HUDEP-2 (cell line): ENCODE data around the gene LIMS2.

Experiments used
- DNase-seq, 76 experiments: peaks; one replicate each; lab custom pipeline; 2025; ENCODE audit not compliant: unreplicated experiment in 76 of 76; lab: John Stamatoyannopoulos, UW

LIMS2 gene

GRCh38 chr2:127625572-127625951 is 49.8 kb downstream of the LIMS2 start:
- no peak for DNase-seq

GRCh38 chr2:127624756-127625571 is 50.4 kb downstream of the LIMS2 start:
- no peak for DNase-seq

GRCh38 chr2:127624320-127624755 is 51.0 kb downstream of the LIMS2 start:
- DNase-seq, result no peak

GRCh38 chr2:127623388-127624319 is 51.7 kb downstream of the LIMS2 start:
- DNase-seq, result no peak

GRCh38 chr2:127622561-127623387 is 52.6 kb downstream of the LIMS2 start:
- no peak for DNase-seq

- no peak for DNase-seq
Observed at GRCh38 chr2:127621981-127622431, 53.3 kb downstream of the LIMS2 start.

GRCh38 chr2:127620866-127621265 is 54.5 kb downstream of the LIMS2 start:
- DNase-seq, result no peak

GRCh38 chr2:127619877-127620705 is 55.2 kb downstream of the LIMS2 start:
- DNase-seq, result no peak

- DNase-seq, result no peak
Observed at GRCh38 chr2:127619203-127619590, 56.1 kb downstream of the LIMS2 start.

GRCh38 chr2:127618551-127619202 is 56.7 kb downstream of the LIMS2 start:
- no peak for DNase-seq

GRCh38 chr2:127615511-127616166 is 59.7 kb downstream of the LIMS2 start:
- DNase-seq, result no peak

GRCh38 chr2:127614731-127615130 is 60.6 kb downstream of the LIMS2 start:
- no peak for DNase-seq

- DNase-seq, result no peak
Observed at GRCh38 chr2:127614246-127614645, 61.1 kb downstream of the LIMS2 start.

GRCh38 chr2:127612111-127612822 is 63.1 kb downstream of the LIMS2 start:
- no peak for DNase-seq

- DNase-seq, result no peak
Observed at GRCh38 chr2:127611076-127611925, 64.0 kb downstream of the LIMS2 start.

GRCh38 chr2:127610561-127610960 is 64.8 kb downstream of the LIMS2 start:
- DNase-seq, result no peak

- no peak for DNase-seq
Observed at GRCh38 chr2:127609818-127610217, 65.5 kb downstream of the LIMS2 start.
